SK-N-SH (cell line): ENCODE results near the gene PCLO. TPM values are rescaled to one million over a fixed set of nuclear protein-coding genes. Genes with fewer than 3 reads are reported as not detected.

Experiments used
- CTCF ChIA-PET: fragments of 300-600, 350-600 bp; formaldehyde crosslinking; extraction: SDS; loops from one replicate; lab custom pipeline; 2021; lab: Yijun Ruan, JAX
- POLR2A ChIA-PET: fragments of 350-600 bp; sonication (Branson Sonifier 250); formaldehyde crosslinking; extraction: SDS; loops from one replicate; lab custom pipeline; 2020; ENCODE audit warnings: antibody characterized with exemption, inconsistent platforms; lab: Yijun Ruan, JAX
- DNase-seq: peaks from one replicate; pipeline ENCODE4 v3.0.0; 2012
- H2AFZ ChIP-seq: fragments of 200-600 bp; sonication (generic); 2 replicates; pipeline ENCODE4 v1.8.1; 2016; ENCODE audit warnings: antibody characterized with exemption, mild to moderate bottlenecking, low read depth
- H3F3A ChIP-seq: fragments of 200-600 bp; sonication (generic); replicated peaks from 2 replicates; pipeline ENCODE3; 2016; ENCODE audit warnings: antibody characterized with exemption, mild to moderate bottlenecking; ENCODE audit not compliant: insufficient read depth
- H3K27ac ChIP-seq, 2 experiments: fragments of 200-500 bp in 1 of 2; fragments of 200-600 bp in 1 of 2; sonication (Bioruptor generic) in 1 of 2; sonication (generic), shearing (Covaris generic) in 1 of 2; 2 replicates each; pipeline versions ENCODE4 v1.5.1 to v1.6.1; 2014 to 2016; ENCODE audit warnings: low read depth in 2 of 2, inconsistent platforms in 1 of 2, low read length in 1 of 2, mild to moderate bottlenecking in 1 of 2, mixed read lengths in 1 of 2
- H3K27me3 ChIP-seq: fragments of 200-600 bp; sonication (generic), shearing (Covaris generic); 2 replicates; pipeline ENCODE4 v1.6.1; 2016; ENCODE audit warnings: mixed run types; ENCODE audit not compliant: insufficient read depth
- H3K36me3 ChIP-seq, 2 experiments: fragments of 200-500 bp in 1 of 2; fragments of 200-600 bp in 1 of 2; sonication (Bioruptor generic) in 1 of 2; sonication (generic) in 1 of 2; replicated peaks in 1 of 2; 2 replicates each; pipeline versions ENCODE3 to v1.5.1; 2014 to 2016; ENCODE audit warnings: low read length in 1 of 2, mild to moderate bottlenecking in 1 of 2; ENCODE audit not compliant: insufficient read depth in 2 of 2, control insufficient read depth in 1 of 2
- H3K4me1 ChIP-seq, 2 experiments: fragments of 200-500 bp in 1 of 2; fragments of 200-600 bp in 1 of 2; sonication (Bioruptor generic) in 1 of 2; sonication (generic), shearing (Covaris generic) in 1 of 2; 2 replicates each; pipeline versions ENCODE4 v1.5.1 to v1.6.1; 2014 to 2016; ENCODE audit warnings: low read depth in 1 of 2, low read length in 1 of 2, mixed run types in 1 of 2; ENCODE audit not compliant: insufficient read depth in 2 of 2, control insufficient read depth in 1 of 2
- H3K4me2 ChIP-seq: fragments of 200-600 bp; sonication (generic), shearing (Covaris generic); 2 replicates; pipeline ENCODE4 v1.6.1; 2017; ENCODE audit warnings: mixed run types
- H3K4me3 ChIP-seq, 2 experiments: fragments of 200-500 bp in 1 of 2; fragments of 200-600 bp in 1 of 2; sonication (Bioruptor generic) in 1 of 2; sonication (generic), shearing (Covaris generic) in 1 of 2; 2 replicates each; pipeline versions ENCODE4 v1.5.1 to v1.8.1; 2014 to 2016; ENCODE audit warnings: low read depth in 2 of 2, inconsistent platforms in 1 of 2, low read length in 1 of 2, mild to moderate bottlenecking in 1 of 2, mixed read lengths in 1 of 2, moderate library complexity in 1 of 2
- H3K79me2 ChIP-seq: fragments of 200-600 bp; sonication (generic); 2 replicates; pipeline ENCODE4 v1.8.1; 2017; ENCODE audit warnings: mild to moderate bottlenecking; ENCODE audit not compliant: insufficient read depth
- H3K9ac ChIP-seq: fragments of 200-600 bp; sonication (generic); 2 replicates; pipeline ENCODE4 v1.6.1; 2017; ENCODE audit warnings: mixed run types
- H3K9me2 ChIP-seq: fragments of 200-600 bp; sonication (generic); 2 replicates; pipeline ENCODE4 v1.6.1; 2017; ENCODE audit warnings: mixed run types
- H3K9me3 ChIP-seq: fragments of 200-600 bp; sonication (generic); 2 replicates; pipeline ENCODE4 v1.6.1; 2017; ENCODE audit warnings: mixed run types, mild to moderate bottlenecking, moderate library complexity
- H4K20me1 ChIP-seq: fragments of 200-600 bp; sonication (generic); 2 replicates; pipeline ENCODE4 v1.6.1; 2017; ENCODE audit warnings: mild to moderate bottlenecking, mixed run types; ENCODE audit not compliant: insufficient read depth
- CHD2 ChIP-seq: fragments of 150-350 bp; IDR thresholded peaks from 2 replicates; pipeline ENCODE4 v1.6.1; 2018; ENCODE audit warnings: low read length; ENCODE audit not compliant: partially characterized antibody
- ELF1 ChIP-seq: IDR thresholded peaks from 2 replicates; pipeline ENCODE4 v1.4.0; 2012
- EP300 ChIP-seq, 2 experiments: IDR thresholded peaks; 2 replicates each; pipeline versions ENCODE4 v1.4.0 to v1.6.1; 2012; ENCODE audit warnings: borderline replicate concordance in 1 of 2, low read depth in 1 of 2, low read length in 1 of 2
- GABPA ChIP-seq: IDR thresholded peaks from 2 replicates; pipeline ENCODE4 v1.4.0; 2012; ENCODE audit warnings: low read depth, mild to moderate bottlenecking
- JUND ChIP-seq: IDR thresholded peaks from 2 replicates; pipeline ENCODE4 v1.4.0; 2012
- MXI1 ChIP-seq: IDR thresholded peaks from 2 replicates; pipeline ENCODE4 v1.6.1; 2012; ENCODE audit warnings: mild to moderate bottlenecking, low read depth, low read length, improper control_type of control experiment
- PBX3 ChIP-seq: IDR thresholded peaks from 2 replicates; pipeline ENCODE4; 2012
- POLR2AphosphoS5 ChIP-seq: IDR thresholded peaks from 2 replicates; pipeline ENCODE4 v1.6.1; 2012; ENCODE audit warnings: low read depth, low read length
- REST ChIP-seq: IDR thresholded peaks from 2 replicates; pipeline ENCODE4 v1.6.1; 2012; ENCODE audit warnings: mild to moderate bottlenecking, low read depth, low read length, moderate library complexity
- RFX5 ChIP-seq: IDR thresholded peaks from 2 replicates; pipeline ENCODE4 v1.6.1; 2012; ENCODE audit warnings: mild to moderate bottlenecking, improper control_type of control experiment, low read length
- RXRA ChIP-seq: IDR thresholded peaks from 2 replicates; pipeline ENCODE4 v1.4.0; 2012; ENCODE audit warnings: low read depth, mild to moderate bottlenecking, borderline replicate concordance
- SIN3A ChIP-seq: IDR thresholded peaks from 2 replicates; pipeline ENCODE4 v1.6.1; 2012; ENCODE audit warnings: low read depth, mild to moderate bottlenecking, low read length, moderate library complexity, borderline replicate concordance
- SMC3 ChIP-seq: IDR thresholded peaks from 2 replicates; pipeline ENCODE4 v1.6.1; 2012; ENCODE audit warnings: low read depth, low read length, improper control_type of control experiment
- TAF1 ChIP-seq: IDR thresholded peaks from 2 replicates; pipeline ENCODE4 v1.6.1; 2012; ENCODE audit warnings: low read depth, mild to moderate bottlenecking, low read length, moderate library complexity, borderline replicate concordance
- TCF12 ChIP-seq: IDR thresholded peaks from 2 replicates; pipeline ENCODE4 v1.4.0; 2012
- YY1 ChIP-seq: IDR thresholded peaks from 2 replicates; pipeline ENCODE4 v1.4.0; 2012; ENCODE audit warnings: low read depth, mild to moderate bottlenecking
- ZBTB33 ChIP-seq: IDR thresholded peaks from 2 replicates; pipeline ENCODE4 v1.4.0; 2012; ENCODE audit warnings: low read depth, borderline replicate concordance
- WGBS: methylation state at CpG from one replicate; pipeline ENCODE4 v1.1.6; 2017; ENCODE audit warnings: low lambda C conversion rate; 5-methylcytosine and 5-hydroxymethylcytosine counted together
- polyA plus RNA-seq, 3 experiments: library from polyadenylated mRNA; depleted of rRNA; stranded (reverse); fragments of >200 nt; gene quantifications; 2 replicates each; pipeline ENCODE4 v1.2.3, GENCODE V29; 2012

Gene PCLO
- polyA plus RNA-seq, 1 of the 3 experiments (the other 2 are of a cell fraction): 0.51 TPM

GRCh38 chr7:83077328-83077727 lies 85.4 kb downstream of the PCLO start:
- no peaks in the 10 kb centered on the region for H3K27me3 ChIP-seq
- ChIA-PET POLR2A (no interaction called here), CTCF (interaction anchor here (0.6 to 2.6 kb wide), 6 partner anchors 11 to 267 kb away, joined by 3 to 13 read pairs (median 3); no protein-coding TSS in a partner anchor)
- DNase-seq: no peak
- H3K4me1 ChIP-seq: peaks cover 0 to 9% of the 10 kb centered on the region in 2 experiments; a peak in 1 of 4 replicates
- H3K9ac ChIP-seq: no peak overlapping the region
- TF ChIP-seq SMC3 (no peak), MXI1 (no peak), EP300 (IDR thresholded peaks at IDR 0.05; ENCODE audit: borderline replicate concordance in 1 of 2, low read depth in 1 of 2, low read length in 1 of 2) (no peak), GABPA (no peak), TCF12 (no peak), RXRA (no peak), PBX3 (no peak), ZBTB33 (no peak), CHD2 (no peak), TAF1 (no peak), ELF1 (no peak), RFX5 (no peak), JUND (no peak), POLR2AphosphoS5 (no peak), SIN3A (no peak), REST (no peak), YY1 (no peak)
- H2AFZ ChIP-seq: no peak overlapping the region
- no peaks in the 10 kb centered on the region for H3K9me2 ChIP-seq
- 66% methylated on average over 2 of the region's 2 CpGs for whole genome bisulfite sequencing
- H3K4me3 ChIP-seq: no peak overlapping the region
- H4K20me1 ChIP-seq: no peaks in the 10 kb centered on the region
- H3K79me2 ChIP-seq: no peaks in the 10 kb centered on the region
- no peaks in the 10 kb centered on the region for H3K9me3 ChIP-seq
- no peak overlapping the region for H3K4me2 ChIP-seq
- peak overlapping the region in 1 of 2 experiments; percentile 29; a peak in 1 of 4 replicates for H3K27ac ChIP-seq
- H3F3A ChIP-seq: no peaks in the 10 kb centered on the region
- H3K36me3 ChIP-seq: no peaks in the 10 kb centered on the region
